GM19467 (cell line): Measurements from ENCODE around the gene PGAM4.
"Not testable (repeated sequence)": the region's sequence is repeated elsewhere in the genome, so short reads cannot be mapped to it uniquely, and the experiment has no call there.

ENCODE experiments used
- ATAC-seq: cut with Tn5 transposase; IDR thresholded peaks from one replicate; pipeline ENCODE4 v1.9.1; 2021; ENCODE audit warnings: mild to moderate bottlenecking, moderate library complexity; ENCODE audit not compliant: unreplicated experiment

Gene PGAM4

GRCh38 chrX:77969538-77969937 lies at the start of gene PGAM4:
TSS of gene PGAM4 (minus strand) at chrX:77969638. CDS start at chrX:77969638, 0 bp downstream.
- no peak for ATAC-seq

DNA sequence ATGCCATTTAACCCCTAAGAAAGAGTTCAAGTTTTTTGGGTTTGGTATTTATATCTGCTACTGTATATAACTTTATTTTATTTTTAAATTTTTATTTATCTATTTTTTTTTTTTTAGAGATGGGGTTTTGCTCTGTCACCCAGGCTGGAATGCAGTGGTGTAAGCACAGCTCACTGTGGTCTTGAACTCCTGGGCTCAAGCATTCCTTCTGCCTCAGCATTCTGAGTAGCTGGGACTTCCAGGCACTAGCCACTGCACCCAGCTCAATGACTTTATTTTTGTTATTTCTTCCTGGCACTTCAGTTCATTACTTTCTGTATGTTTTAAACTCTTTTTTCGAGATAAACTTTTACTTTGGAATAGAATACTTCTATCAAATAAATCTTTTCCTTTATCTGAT lies 42.4 kb upstream of the PGAM4 start:
- ATAC-seq = no peak

GRCh38 chrX:77979870-77980269 lies 10.4 kb upstream of the PGAM4 start:
- ATAC-seq = no peak

DNA sequence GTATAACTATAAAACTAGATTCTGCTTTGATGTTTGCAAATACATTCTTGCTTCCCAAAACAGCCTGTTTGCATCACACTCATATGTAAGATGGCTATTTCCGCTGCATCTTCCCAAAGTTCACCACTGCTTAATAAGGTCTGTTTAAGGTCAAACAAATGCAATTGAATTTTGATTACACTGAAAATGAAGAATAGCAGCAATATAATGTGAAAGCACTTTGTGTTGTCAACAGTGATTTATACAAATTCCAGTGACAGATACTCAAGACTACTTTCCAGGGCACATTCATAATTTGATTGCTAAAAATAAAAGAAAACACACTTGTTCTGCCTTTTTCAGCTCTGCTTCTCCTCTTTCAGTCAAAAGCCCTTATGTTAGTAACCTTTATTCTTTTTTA lies 8.1 kb upstream of the PGAM4 start:
- ATAC-seq = no peak

DNA sequence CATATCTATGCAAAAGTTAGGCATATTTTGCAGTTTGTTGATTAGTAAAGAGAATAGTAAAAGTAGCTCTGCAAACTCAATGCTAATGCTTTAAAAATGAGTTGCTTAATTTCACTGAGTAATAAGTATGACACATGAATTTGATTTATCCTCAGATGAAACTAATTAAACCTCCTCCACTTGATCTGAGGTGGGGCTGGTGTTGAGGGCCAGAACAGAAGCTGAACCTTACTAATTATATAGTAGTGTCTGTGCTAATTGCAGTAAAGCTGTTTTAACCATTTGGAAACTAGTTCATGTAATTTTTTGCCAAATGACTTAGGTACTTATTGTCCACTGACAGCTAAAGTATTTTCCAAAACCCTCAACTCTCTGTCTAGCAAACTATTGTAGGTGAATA lies 7.7 kb upstream of the PGAM4 start:
- no peak for ATAC-seq

- ATAC-seq = no peak
Measured at GRCh38 chrX:77975755-77976154, 6.3 kb upstream of the PGAM4 start.

DNA sequence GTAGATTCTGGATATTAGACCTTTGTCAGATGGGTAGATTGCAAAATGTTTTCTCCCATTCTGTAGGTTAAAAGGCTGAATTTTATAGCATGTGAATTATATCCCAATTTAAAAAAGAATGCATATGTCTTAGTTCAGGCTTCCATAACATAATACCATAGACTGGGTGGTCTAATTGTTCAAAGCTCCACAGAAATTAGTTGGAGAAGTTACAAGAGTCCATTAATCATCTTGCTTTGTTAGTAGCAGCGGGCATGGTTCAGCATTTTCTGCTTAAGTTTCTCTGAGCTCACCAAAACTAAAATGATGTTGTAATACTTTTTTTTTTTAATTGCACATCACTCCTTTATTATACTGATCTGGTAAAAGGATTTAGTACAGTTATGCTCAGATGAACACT lies 1.8 kb downstream of the PGAM4 start:
- no peak for ATAC-seq

DNA sequence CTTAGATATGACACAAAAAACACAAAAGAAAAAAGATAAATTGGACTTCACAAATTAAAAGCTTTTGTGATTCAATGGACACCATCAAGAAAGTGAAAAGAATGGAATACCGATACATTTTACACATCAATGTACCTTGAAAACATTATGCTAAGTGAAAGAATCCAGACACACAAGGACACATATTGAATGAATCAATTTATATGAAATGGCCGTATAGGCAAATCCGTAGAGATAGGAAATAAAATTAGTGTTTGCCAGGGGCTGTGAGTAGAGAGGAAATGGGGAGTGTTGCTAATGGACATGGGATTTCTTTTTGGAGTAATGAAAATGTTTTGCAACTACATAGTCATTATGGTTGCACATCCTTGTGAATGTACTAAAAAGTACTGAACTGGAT lies 3.1 kb downstream of the PGAM4 start:
- no peak for ATAC-seq

DNA sequence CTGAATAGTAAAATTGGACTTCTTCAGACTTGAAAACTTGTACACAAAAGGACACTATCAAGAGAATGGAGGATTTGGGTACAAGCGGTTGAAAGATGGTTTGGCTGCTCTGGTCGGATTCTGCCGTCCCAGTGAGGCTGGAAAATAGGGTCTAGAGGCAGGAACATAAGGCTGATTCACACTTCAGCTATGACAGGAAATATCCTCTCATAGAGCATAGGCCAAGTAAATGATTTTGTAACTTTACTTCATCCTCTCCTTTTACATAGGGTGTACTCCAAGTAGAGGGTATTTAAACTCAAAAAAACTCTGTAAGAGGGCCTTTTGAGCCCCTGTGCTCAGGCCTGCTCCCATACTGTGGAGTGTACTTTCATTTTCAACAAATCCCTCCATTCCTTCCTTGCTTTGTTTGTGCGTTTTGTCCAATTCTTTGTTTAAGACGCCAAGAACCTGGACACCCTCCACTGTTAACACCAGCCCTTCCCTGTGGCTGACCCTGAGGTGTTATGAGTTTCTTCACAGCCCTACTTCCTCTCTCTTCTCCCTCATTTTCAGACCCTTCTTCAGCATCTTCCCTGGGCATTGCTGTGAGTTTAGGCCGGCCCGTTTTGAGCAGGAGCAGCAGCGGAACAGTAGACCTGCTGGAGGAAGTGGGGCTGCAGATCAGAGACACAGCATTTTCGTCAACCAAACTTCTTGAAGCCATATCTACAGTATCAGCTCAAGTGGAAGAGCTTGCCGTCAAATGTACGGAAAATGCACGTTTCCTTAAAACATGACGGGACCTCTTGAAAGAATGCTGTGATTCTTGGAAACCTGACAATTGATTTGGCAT lies 7.2 kb downstream of the PGAM4 start:
- no peak for ATAC-seq

DNA sequence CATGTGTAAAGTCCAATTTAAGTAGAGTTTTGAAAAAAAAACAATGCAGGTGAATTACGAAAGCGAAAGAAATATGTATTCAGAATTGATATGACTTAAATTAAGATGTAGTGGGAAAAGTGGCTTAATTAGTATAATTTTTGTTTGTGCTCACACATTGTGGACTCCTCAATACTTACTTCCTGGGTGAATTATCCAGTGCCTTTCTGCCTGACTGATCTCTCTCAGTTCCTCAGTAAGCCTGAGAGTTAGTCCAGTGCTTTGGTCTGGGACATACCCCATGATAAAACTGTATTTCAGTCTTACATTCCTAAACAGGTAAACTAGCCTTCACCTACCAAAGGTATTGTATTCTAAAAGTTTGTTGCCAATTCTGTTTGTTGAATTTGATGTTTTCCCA lies 8.4 kb downstream of the PGAM4 start:
- no peak for ATAC-seq

GRCh38 chrX:77960567-77960966 lies 8.9 kb downstream of the PGAM4 start:
- ATAC-seq = no peak

GRCh38 chrX:77953708-77954107 lies 15.7 kb downstream of the PGAM4 start:
- ATAC-seq = no peak

GRCh38 chrX:77953302-77953701 lies 16.1 kb downstream of the PGAM4 start:
- ATAC-seq = no peak

DNA sequence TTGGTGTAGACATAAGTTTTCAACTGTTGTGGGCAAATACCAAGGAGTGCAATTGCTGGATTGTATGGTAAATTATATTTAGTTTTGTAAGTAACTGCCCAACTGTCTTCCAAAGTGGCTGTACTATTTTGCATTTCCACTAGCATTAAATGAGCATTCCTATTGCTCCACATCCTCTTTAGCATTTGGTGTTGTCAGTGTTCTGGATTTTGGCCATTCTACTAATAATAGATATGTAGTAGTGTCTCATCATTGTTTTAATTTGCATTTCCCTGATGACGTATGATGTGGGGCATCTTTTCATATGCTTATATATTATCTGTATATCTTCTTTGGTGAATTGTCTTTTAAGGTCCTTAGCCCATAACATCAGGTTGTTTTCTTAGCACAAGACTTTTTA lies 17.3 kb downstream of the PGAM4 start:
- no peak for ATAC-seq

GRCh38 chrX:77949840-77950239 lies 19.6 kb downstream of the PGAM4 start:
- ATAC-seq = no peak

GRCh38 chrX:77946571-77946970 lies 22.9 kb downstream of the PGAM4 start:
- no peak for ATAC-seq

GRCh38 chrX:77945910-77946545 lies 23.4 kb downstream of the PGAM4 start:
- ATAC-seq = no peak

DNA sequence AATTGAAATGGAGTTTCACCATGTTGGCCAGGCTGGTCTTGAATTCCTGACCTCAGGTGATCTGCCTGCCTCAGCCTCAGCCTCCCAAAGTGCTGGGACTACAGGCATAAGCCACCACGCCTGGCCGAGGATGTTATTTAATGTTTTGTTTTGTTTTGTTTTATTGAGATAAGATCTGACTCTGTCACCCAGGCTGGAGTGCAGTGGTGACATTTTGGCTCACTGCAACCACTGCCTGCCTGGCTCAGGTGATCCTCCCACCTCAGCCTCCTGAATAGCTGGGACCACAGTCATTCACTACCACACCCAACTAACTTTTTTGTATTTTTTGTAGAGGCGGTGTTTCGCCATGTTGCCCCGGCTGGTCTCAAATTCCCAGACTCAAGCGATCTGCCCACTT lies 24.4 kb downstream of the PGAM4 start:
- ATAC-seq = not testable (repeated sequence)

- ATAC-seq = no peak
Measured at GRCh38 chrX:77938083-77938680, 31.3 kb downstream of the PGAM4 start.

DNA sequence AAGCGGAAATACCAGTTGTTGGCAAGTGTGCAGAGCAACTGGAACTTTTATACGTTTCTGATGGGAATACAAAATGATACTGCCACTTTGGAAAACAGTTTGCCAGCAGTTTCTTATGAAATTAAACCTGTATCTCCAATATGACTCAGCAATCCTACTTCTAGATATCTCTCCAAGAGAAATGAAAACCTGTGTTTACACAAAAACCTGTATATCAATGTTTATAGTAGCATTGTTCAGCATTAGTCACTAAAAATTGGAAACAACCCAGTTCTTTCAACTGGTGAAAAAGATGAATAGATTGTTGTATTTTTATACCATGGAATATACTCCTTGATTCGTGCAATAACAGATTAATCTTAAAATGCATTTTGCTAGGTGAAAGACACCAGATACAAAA lies 32.1 kb downstream of the PGAM4 start:
- no peak for ATAC-seq

DNA sequence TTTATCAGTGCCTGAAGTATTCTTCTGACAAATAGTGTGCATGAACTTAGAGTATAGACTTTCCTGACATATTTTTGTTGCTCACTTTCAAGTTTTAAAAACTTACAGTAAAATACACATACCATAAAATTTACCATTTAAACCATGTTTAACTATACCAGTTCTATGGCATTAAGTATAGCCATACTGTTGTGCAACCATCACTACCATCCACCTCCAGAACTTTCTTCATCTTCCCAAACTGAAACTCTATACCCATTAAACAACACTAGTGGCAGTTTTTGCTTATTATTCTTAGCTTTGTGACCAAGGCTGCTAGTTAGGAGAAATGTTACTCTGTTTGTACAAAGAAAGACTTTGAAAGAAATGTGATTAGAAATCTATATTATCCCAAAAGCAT lies 33.1 kb downstream of the PGAM4 start:
- no peak for ATAC-seq

GRCh38 chrX:77935886-77936285 lies 33.6 kb downstream of the PGAM4 start:
- ATAC-seq = no peak
